HCT116 (cell line): ENCODE measurements around the gene HSPA9.

Experiments
- ATF3 ChIP-seq: IDR thresholded peaks from 2 replicates; pipeline ENCODE4 v1.6.1; 2012
- CEBPB ChIP-seq: IDR thresholded peaks from 2 replicates; pipeline ENCODE4 v1.6.1; 2012; ENCODE audit warnings: low read depth
- CTCF ChIP-seq, 3 experiments: fragments of 200-600 bp in 1 of 3; sonication (generic) in 1 of 3; IDR thresholded peaks in 2 of 3; conservative IDR thresholded peaks in 1 of 3; 2 replicates each; pipeline ENCODE4 v1.5.1; 2012 to 2017; ENCODE audit warnings: low read depth in 2 of 3, low read length in 2 of 3, antibody characterized with exemption in 1 of 3, borderline replicate concordance in 1 of 3, control low read depth in 1 of 3, mild to moderate bottlenecking in 1 of 3, mixed read lengths in 1 of 3, mixed run types in 1 of 3, moderate library complexity in 1 of 3; ENCODE audit not compliant: insufficient read depth in 1 of 3
- EZH2 ChIP-seq: fragments of 200-600 bp; sonication (generic); IDR thresholded peaks from 2 replicates; pipeline ENCODE4 v1.6.1; 2017; ENCODE audit warnings: antibody characterized with exemption, mixed run types
- JUND ChIP-seq: IDR thresholded peaks from 2 replicates; pipeline ENCODE4 v1.6.1; 2012
- MAX ChIP-seq: IDR thresholded peaks from 2 replicates; pipeline ENCODE4 v1.6.1; 2012
- POLR2A ChIP-seq: IDR thresholded peaks from 2 replicates; pipeline ENCODE4 v1.7.0; 2011; ENCODE audit warnings: borderline replicate concordance; ENCODE audit not compliant: insufficient read depth, insufficient read length; ENCODE audit errors: extremely low read depth
- POLR2AphosphoS5 ChIP-seq: IDR thresholded peaks from 2 replicates; pipeline ENCODE4 v1.6.1; 2011; ENCODE audit warnings: mild to moderate bottlenecking, low read depth, low read length, moderate library complexity
- SIN3A ChIP-seq: IDR thresholded peaks from 2 replicates; pipeline ENCODE4 v1.6.1; 2012; ENCODE audit warnings: low read depth
- SP1 ChIP-seq: IDR thresholded peaks from 2 replicates; pipeline ENCODE4 v1.6.1; 2012; ENCODE audit warnings: low read depth
- TCF7L2 ChIP-seq: IDR thresholded peaks from 2 replicates; pipeline ENCODE4 v1.7.0; 2011; ENCODE audit warnings: borderline replicate concordance, inconsistent platforms; ENCODE audit not compliant: insufficient read depth, insufficient read length; ENCODE audit errors: extremely low read depth
- ZNF274 ChIP-seq: fragments of 200-500 bp; sonication (Bioruptor generic); IDR thresholded peaks from 2 replicates; pipeline ENCODE4 v1.6.1; 2014; ENCODE audit warnings: mild to moderate bottlenecking, low read depth, low read length, inconsistent platforms
- TF ChIP-seq, protein P1 (sequence below): IDR thresholded peaks from 2 replicates; pipeline ENCODE4 v1.6.1; 2012; ENCODE audit warnings: low read depth

- TF ChIP-seq CTCF (IDR thresholded peaks at IDR 0.05 in 2 of 3, conservative IDR thresholded peaks at IDR 0.05 in 1 of 3; ENCODE audit: borderline replicate concordance in 1 of 3, insufficient read depth in 1 of 3, low read depth in 2 of 3, low read length in 2 of 3) (no peak), ZNF274 (no peak), TCF7L2 (no peak), SP1 (no peak), POLR2A (no peak), POLR2AphosphoS5 (no peak), SIN3A (no peak), ATF3 (no peak), MAX (no peak), CEBPB (no peak), JUND (no peak), EZH2 (no peak)
- TF ChIP-seq, protein P1, sequence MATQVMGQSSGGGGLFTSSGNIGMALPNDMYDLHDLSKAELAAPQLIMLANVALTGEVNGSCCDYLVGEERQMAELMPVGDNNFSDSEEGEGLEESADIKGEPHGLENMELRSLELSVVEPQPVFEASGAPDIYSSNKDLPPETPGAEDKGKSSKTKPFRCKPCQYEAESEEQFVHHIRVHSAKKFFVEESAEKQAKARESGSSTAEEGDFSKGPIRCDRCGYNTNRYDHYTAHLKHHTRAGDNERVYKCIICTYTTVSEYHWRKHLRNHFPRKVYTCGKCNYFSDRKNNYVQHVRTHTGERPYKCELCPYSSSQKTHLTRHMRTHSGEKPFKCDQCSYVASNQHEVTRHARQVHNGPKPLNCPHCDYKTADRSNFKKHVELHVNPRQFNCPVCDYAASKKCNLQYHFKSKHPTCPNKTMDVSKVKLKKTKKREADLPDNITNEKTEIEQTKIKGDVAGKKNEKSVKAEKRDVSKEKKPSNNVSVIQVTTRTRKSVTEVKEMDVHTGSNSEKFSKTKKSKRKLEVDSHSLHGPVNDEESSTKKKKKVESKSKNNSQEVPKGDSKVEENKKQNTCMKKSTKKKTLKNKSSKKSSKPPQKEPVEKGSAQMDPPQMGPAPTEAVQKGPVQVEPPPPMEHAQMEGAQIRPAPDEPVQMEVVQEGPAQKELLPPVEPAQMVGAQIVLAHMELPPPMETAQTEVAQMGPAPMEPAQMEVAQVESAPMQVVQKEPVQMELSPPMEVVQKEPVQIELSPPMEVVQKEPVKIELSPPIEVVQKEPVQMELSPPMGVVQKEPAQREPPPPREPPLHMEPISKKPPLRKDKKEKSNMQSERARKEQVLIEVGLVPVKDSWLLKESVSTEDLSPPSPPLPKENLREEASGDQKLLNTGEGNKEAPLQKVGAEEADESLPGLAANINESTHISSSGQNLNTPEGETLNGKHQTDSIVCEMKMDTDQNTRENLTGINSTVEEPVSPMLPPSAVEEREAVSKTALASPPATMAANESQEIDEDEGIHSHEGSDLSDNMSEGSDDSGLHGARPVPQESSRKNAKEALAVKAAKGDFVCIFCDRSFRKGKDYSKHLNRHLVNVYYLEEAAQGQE = no peak
These were observed 4.3 kb downstream of the HSPA9 start for GRCh38 chr5:138570871-138571270.
